ENCODE measurements around the gene SMTNL1.

DNA sequence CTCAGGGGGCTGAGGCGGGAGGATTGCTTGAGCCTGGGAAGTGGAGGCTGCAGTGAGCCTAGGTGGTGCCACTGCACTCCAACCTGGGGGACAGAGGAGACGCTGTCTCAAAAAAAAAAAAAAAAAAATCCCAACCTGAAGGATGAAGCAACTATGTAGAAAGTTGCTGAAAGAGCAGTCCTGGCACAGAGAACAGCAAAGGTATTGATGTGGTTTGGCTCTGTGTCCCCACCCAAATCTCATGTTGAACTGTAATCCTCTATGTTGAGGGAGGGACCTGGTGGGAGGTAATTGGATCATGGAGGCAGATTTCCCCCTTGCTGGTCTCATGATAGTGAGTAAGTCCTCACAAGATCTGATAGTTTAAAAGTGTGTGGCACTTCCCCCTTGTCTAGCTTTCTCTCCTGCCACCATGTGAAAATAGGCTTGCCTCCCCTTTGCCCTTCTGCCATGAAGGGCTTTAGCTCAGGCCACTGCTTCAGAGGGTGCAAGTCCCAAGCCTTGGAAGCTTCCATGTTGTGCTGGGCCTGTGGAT is 49.4 kb downstream of the SMTNL1 start:
- TF ChIP-seq, protein P1, sequence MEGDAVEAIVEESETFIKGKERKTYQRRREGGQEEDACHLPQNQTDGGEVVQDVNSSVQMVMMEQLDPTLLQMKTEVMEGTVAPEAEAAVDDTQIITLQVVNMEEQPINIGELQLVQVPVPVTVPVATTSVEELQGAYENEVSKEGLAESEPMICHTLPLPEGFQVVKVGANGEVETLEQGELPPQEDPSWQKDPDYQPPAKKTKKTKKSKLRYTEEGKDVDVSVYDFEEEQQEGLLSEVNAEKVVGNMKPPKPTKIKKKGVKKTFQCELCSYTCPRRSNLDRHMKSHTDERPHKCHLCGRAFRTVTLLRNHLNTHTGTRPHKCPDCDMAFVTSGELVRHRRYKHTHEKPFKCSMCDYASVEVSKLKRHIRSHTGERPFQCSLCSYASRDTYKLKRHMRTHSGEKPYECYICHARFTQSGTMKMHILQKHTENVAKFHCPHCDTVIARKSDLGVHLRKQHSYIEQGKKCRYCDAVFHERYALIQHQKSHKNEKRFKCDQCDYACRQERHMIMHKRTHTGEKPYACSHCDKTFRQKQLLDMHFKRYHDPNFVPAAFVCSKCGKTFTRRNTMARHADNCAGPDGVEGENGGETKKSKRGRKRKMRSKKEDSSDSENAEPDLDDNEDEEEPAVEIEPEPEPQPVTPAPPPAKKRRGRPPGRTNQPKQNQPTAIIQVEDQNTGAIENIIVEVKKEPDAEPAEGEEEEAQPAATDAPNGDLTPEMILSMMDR (IDR thresholded peaks at IDR 0.05) = no peak
- no peak for TF ChIP-seq POLR2A (IDR thresholded peaks at IDR 0.05)

Measured in right lobe of liver (tissue), 4 donors.